ENCODE results near the gene TNFAIP8L2. TPM values are rescaled to one million over a fixed set of nuclear protein-coding genes. Genes with fewer than 3 reads are reported as not detected.
"Not testable (repeated sequence)": the region's sequence is repeated elsewhere in the genome, so short reads cannot be mapped to it uniquely, and the experiment has no call there.

The TNFAIP8L2 gene
- total and polyA plus RNA-seq, 8 donors = 2.5 to 14.5 (median 3.0) TPM

DNA sequence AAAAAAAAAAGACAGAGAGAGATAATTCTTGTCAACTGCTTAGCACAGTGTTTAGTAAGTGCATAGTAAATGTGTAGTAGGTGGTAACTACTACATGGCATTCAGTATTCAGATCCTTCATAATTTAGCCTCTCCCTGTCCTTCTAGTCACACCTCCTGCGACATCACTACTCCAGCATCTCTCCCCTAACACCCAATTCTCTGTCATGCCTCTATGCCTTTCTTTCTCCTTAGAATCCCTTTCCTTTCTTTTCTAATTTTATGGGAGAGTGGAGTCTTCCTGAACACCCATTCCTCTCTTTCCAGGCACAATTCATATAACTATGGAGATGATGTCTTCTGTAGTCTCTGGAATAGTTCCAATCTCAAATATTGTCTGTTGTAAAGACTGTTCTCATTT lies 37.4 kb downstream of the TNFAIP8L2 start:
- H3K27me3 ChIP-seq = no peaks in the 10 kb centered on the region
- no peak for DNase-seq
- H3K4me3 ChIP-seq = no peak overlapping the region
- H3K4me1 ChIP-seq = peaks cover 6 to 23% of the 10 kb centered on the region in 2 donors
- H3K27ac ChIP-seq = no peak overlapping the region
- no peak for TF ChIP-seq CTCF (IDR thresholded peaks at IDR 0.05)
- no peaks in the 10 kb centered on the region for H3K9me3 ChIP-seq
- no peaks in the 10 kb centered on the region for H3K36me3 ChIP-seq
- intact Hi-C loops (cut with DNase I) = loop anchor here in 1 of 2 donors (10.0 kb wide), 1 partner anchor 61 kb away; the partner anchor contains the start of gene PSMD4
- ATAC-seq = no peak

DNA sequence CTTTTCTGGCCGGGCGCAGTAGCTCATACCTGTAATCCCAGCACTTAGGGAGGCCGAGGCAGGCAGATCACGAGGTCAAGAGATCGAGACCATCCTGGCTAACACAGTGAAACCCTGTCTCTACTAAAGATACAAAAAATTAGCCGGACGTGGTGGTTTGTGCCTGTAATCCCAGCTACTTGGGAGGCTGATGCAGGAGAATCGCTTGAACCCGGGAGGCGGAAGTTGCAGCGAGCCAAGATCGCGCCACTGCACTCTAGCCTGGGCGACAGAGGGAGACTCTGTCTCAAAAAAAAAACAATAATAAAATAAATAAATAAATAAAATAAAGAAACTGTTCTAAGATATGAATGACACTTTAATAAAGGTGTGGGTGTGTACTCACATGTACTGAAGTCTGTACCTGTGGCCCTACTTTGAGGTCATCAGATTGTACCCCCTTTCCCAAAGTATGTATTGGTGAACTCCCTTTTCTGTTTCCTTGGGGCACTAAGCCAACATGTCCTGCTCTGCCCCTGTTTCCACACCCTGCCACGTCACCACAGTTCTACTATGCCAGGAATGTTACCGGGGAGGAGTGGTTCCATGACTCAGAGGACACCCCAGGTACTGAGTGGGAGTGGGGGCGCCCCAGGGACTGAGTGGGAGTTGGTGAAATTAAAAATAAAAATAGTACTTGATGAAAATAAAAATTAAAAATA lies 38.6 kb downstream of the TNFAIP8L2 start:
- not testable (repeated sequence) for H3K36me3 ChIP-seq, H3K27me3 ChIP-seq, H3K9me3 ChIP-seq
- DNase-seq = peak in 1 of 4 donors; percentile 73
- H3K4me3 ChIP-seq = peak overlapping the region in 1 of 2 donors; percentile 3
- intact Hi-C loops (cut with DNase I) = loop anchor here in 1 of 2 donors (10.0 kb wide), 1 partner anchor 60 kb away; the partner anchor contains the start of gene PSMD4
- H3K4me1 ChIP-seq = peaks cover 3 to 24% of the 10 kb centered on the region in 2 donors
- peak; percentile 36 for ATAC-seq
- peak overlapping the region in 1 of 2 donors; percentile 71 for H3K27ac ChIP-seq

DNA sequence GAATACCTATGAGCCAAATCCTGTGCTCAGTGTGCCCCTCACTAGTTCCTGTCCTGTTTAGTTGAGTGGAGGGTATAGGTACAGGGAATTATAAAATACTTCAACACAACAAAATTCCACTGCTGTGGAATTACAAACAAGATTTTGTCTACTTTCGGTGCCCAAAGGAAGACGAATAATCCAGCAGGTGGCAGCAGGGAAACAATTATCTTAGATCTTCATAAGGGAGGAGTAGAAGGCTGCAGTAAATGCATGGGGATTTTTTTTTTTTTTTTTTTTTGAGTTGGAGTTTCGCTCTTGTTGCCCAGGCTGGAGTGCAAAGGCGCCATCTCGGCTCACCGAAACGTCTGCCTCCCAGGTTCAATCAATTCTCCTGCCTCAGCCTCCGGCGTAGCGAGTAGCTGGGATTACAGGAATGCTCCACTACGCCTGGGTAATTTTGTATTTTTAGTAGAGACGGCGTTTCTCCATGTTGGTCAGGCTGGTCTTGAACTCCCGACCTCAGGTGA lies 39.9 kb downstream of the TNFAIP8L2 start:
- H3K36me3 ChIP-seq = no peaks in the 10 kb centered on the region
- H3K4me3 ChIP-seq = peak overlapping the region in 1 of 2 donors; percentile 6
- intact Hi-C loops (cut with DNase I) = loop anchor here in 1 of 2 donors (10.0 kb wide), 1 partner anchor 58 kb away; the partner anchor contains the start of gene PSMD4
- no peaks in the 10 kb centered on the region for H3K27me3 ChIP-seq
- peak overlapping the region in 1 of 2 donors; percentile 71 for H3K27ac ChIP-seq
- H3K4me1 ChIP-seq = peaks cover 3 to 29% of the 10 kb centered on the region in 2 donors
- DNase-seq (peak in 3 of 4 donors; percentile 49 to 79 (median 57)), ATAC-seq (peak; percentile 48)
- H3K9me3 ChIP-seq = no peaks in the 10 kb centered on the region
- TF ChIP-seq CTCF (IDR thresholded peaks at IDR 0.05) = peak; percentile 34

GRCh38 chr1:151197863-151198253 lies 41.4 kb downstream of the TNFAIP8L2 start:
- intact Hi-C loops (cut with DNase I) = loop anchor here in 1 of 2 donors (10.0 kb wide), 1 partner anchor 57 kb away; the partner anchor contains the start of gene PSMD4
- no peak for TF ChIP-seq CTCF (IDR thresholded peaks at IDR 0.05)
- Histone ChIP-seq H3K9me3 (no peaks in the 10 kb centered on the region), H3K36me3 (peaks cover 0 to 6% of the 10 kb centered on the region in 2 donors), H3K4me1 (peaks cover 3 to 44% of the 10 kb centered on the region in 2 donors), H3K27ac (peak overlapping the region; percentile 87 to 95), H3K4me3 (peak overlapping the region; percentile 67 to 71), H3K27me3 (no peaks in the 10 kb centered on the region)
- ATAC-seq (peak; percentile 0), DNase-seq (no peak)

GRCh38 chr1:151198254-151199127 lies 42.0 kb downstream of the TNFAIP8L2 start, which contains the start of gene PIP5K1A:
PIP5K1A (plus strand) TSS chr1:151198552; CDS start chr1:151198997, 445 bp downstream.
- intact Hi-C loops (cut with DNase I) = loop anchor here in 1 of 2 donors (10.0 kb wide), 1 partner anchor 56 kb away; the partner anchor contains the start of gene PSMD4
- DNase-seq = peak; percentile 97 to 99 (median 98)
- ATAC-seq = peak; percentile 83
- no peaks in the 10 kb centered on the region for H3K27me3 ChIP-seq
- no peaks in the 10 kb centered on the region for H3K9me3 ChIP-seq
- peak within 1 kb of the TSS; percentile 87 to 95 for H3K27ac ChIP-seq
- no peak for TF ChIP-seq CTCF (IDR thresholded peaks at IDR 0.05)
- peak within 1 kb of the TSS; percentile 67 to 71 for H3K4me3 ChIP-seq
- peaks cover 3 to 45% of the 10 kb centered on the region in 2 donors for H3K4me1 ChIP-seq
- H3K36me3 ChIP-seq = peaks cover 0 to 13% of the 10 kb centered on the region in 2 donors
